GM23338 (cell line): ENCODE results near the gene GRB14. TPM values are rescaled to one million over a fixed set of nuclear protein-coding genes. Genes with fewer than 3 reads are reported as not detected.
"Not testable (repeated sequence)": the region's sequence is repeated elsewhere in the genome, so short reads cannot be mapped to it uniquely, and the experiment has no call there.

Source experiments
- ATAC-seq: fragments of 200-7000 bp; cut with Tn5 transposase; 3 replicates; pipeline ENCODE4 v1.9.1; 2020
- DNase-seq: peaks from one replicate; pipeline ENCODE4 v3.0.0-alpha.2; 2015; ENCODE audit warnings: low spot score
- H2AFZ ChIP-seq: fragments of 200-600 bp; sonication (generic); 2 replicates; pipeline ENCODE4 v1.8.0; 2016; ENCODE audit warnings: antibody characterized with exemption, mild to moderate bottlenecking, moderate library complexity
- H3F3A ChIP-seq: fragments of 200-600 bp; sonication (generic); replicated peaks from 2 replicates; pipeline ENCODE4 v1.8.0; 2017; ENCODE audit warnings: antibody characterized with exemption, mixed run types, low read depth
- H3K27ac ChIP-seq: fragments of 200-600 bp; sonication (generic); 2 replicates; pipeline ENCODE4 v1.6.1; 2016; ENCODE audit warnings: low read depth
- H3K27me3 ChIP-seq: fragments of 200-600 bp; sonication (generic); 2 replicates; pipeline ENCODE4 v1.8.0; 2016; ENCODE audit warnings: mild to moderate bottlenecking, mixed run types, moderate library complexity; ENCODE audit not compliant: insufficient read depth
- H3K36me3 ChIP-seq: fragments of 200-600 bp; sonication (generic); 2 replicates; pipeline ENCODE4 v1.8.0; 2016; ENCODE audit warnings: mild to moderate bottlenecking; ENCODE audit not compliant: insufficient read depth
- H3K4me1 ChIP-seq: fragments of 200-600 bp; sonication (generic); 2 replicates; pipeline ENCODE4 v1.8.0; 2016; ENCODE audit warnings: mild to moderate bottlenecking, moderate library complexity; ENCODE audit not compliant: insufficient read depth
- H3K4me2 ChIP-seq: fragments of 200-600 bp; sonication (generic); 2 replicates; pipeline ENCODE4 v1.7.1; 2017; ENCODE audit warnings: mixed run types
- H3K4me3 ChIP-seq: fragments of 200-600 bp; sonication (generic); 2 replicates; pipeline ENCODE4 v1.6.1; 2016; ENCODE audit warnings: mixed run types
- H3K79me2 ChIP-seq: fragments of 200-600 bp; sonication (generic); replicated peaks from 2 replicates; pipeline ENCODE4 v1.8.0; 2017; ENCODE audit warnings: mild to moderate bottlenecking; ENCODE audit not compliant: insufficient read depth
- H3K9me2 ChIP-seq: fragments of 200-600 bp; sonication (generic); 2 replicates; pipeline ENCODE4 v1.8.0; 2017; ENCODE audit not compliant: insufficient read depth
- H4K20me1 ChIP-seq: fragments of 200-600 bp; sonication (generic); replicated peaks from 2 replicates; pipeline ENCODE4 v1.8.0; 2017; ENCODE audit warnings: mild to moderate bottlenecking; ENCODE audit not compliant: insufficient read depth
- H3K27ac Mint-ChIP-seq: 2 replicates; pipeline ENCODE4 v1.8.0; 2020; ENCODE audit warnings: inconsistent platforms, mild to moderate bottlenecking, moderate library complexity, mixed read lengths
- H3K27me3 Mint-ChIP-seq: 3 replicates; pipeline ENCODE4 v1.8.0; 2022; ENCODE audit warnings: low read depth, mild to moderate bottlenecking, moderate library complexity, mixed read lengths, inconsistent platforms; ENCODE audit not compliant: insufficient read depth, poor library complexity
- H3K36me3 Mint-ChIP-seq: 3 replicates; pipeline ENCODE4 v1.8.0; 2021; ENCODE audit warnings: low read depth, mild to moderate bottlenecking, inconsistent platforms, moderate library complexity, mixed read lengths
- H3K4me1 Mint-ChIP-seq: 3 replicates; pipeline ENCODE4 v1.8.0; 2020; ENCODE audit warnings: mild to moderate bottlenecking, inconsistent platforms, mixed read lengths
- H3K4me3 Mint-ChIP-seq: 3 replicates; pipeline ENCODE4 v1.8.0; 2021; ENCODE audit warnings: moderate library complexity, mild to moderate bottlenecking, inconsistent platforms, mixed read lengths
- H3K9me3 Mint-ChIP-seq: 3 replicates; pipeline ENCODE4 v1.8.0; 2020; ENCODE audit warnings: moderate library complexity, mild to moderate bottlenecking, inconsistent platforms, mixed read lengths
- CREB1 ChIP-seq: fragments of 250-450 bp; sonication (Bioruptor Pico); IDR thresholded peaks from 2 replicates; pipeline ENCODE4 v1.5.0; 2020; ENCODE audit warnings: low read depth, mild to moderate bottlenecking, moderate library complexity
- CTCF ChIP-seq, 2 experiments: fragments of 200-600 bp in 1 of 2; sonication (generic) in 1 of 2; conservative IDR thresholded peaks; 2 replicates each; pipeline versions ENCODE4 v1.5.1 to v1.6.1; 2016 to 2017; ENCODE audit warnings: antibody characterized with exemption in 2 of 2, low read depth in 2 of 2, mild to moderate bottlenecking in 2 of 2, moderate library complexity in 1 of 2
- EZH2 ChIP-seq: fragments of 200-600 bp; sonication (generic); IDR thresholded peaks from one replicate; pipeline ENCODE4 v1.8.0; 2017; ENCODE audit warnings: antibody characterized with exemption, mild to moderate bottlenecking, low read depth; ENCODE audit not compliant: unreplicated experiment
- JUNB ChIP-seq: IDR thresholded peaks from one replicate; pipeline ENCODE4 v1.6.1; 2016; ENCODE audit warnings: antibody characterized with exemption; ENCODE audit not compliant: unreplicated experiment
- NANOG ChIP-seq: IDR thresholded peaks from 2 replicates; pipeline ENCODE4 v1.6.1; 2016; ENCODE audit warnings: antibody characterized with exemption, borderline replicate concordance
- POLR2AphosphoS5 ChIP-seq: IDR thresholded peaks from 2 replicates; pipeline ENCODE4 v1.6.1; 2016; ENCODE audit warnings: antibody characterized with exemption, low read depth
- STAT1 ChIP-seq: IDR thresholded peaks from one replicate; pipeline ENCODE4 v1.6.1; 2016; ENCODE audit warnings: antibody characterized with exemption; ENCODE audit not compliant: unreplicated experiment
- ZNF114 ChIP-seq: fragments of 250-450 bp; sonication (Bioruptor Pico); IDR thresholded peaks from 2 replicates; pipeline ENCODE4 v1.5.0; 2020; ENCODE audit warnings: mild to moderate bottlenecking, moderate library complexity
- ZNF331 ChIP-seq: fragments of 250-450 bp; sonication (Bioruptor Pico); IDR thresholded peaks from 2 replicates; pipeline ENCODE4 v1.5.0; 2020; ENCODE audit warnings: low read depth, mild to moderate bottlenecking, moderate library complexity
- polyA plus RNA-seq: library from polyadenylated mRNA; unstranded; fragments of >200 nt; fragmentation: Nextera tagmentation; extraction: Ambion mirVana; gene quantifications from 2 replicates; pipeline ENCODE4 v1.2.1, GENCODE V29; 2016
- total RNA-seq: library from RNA; depleted of rRNA; stranded (reverse); fragments of >200 nt; shearing (Covaris generic); gene quantifications from 2 replicates; pipeline ENCODE4 v1.2.3, GENCODE V29; 2014
- TF ChIP-seq, protein P1 (sequence below): IDR thresholded peaks from one replicate; pipeline ENCODE4 v1.6.1; 2018; ENCODE audit warnings: antibody characterized with exemption; ENCODE audit not compliant: unreplicated experiment

Gene GRB14
- total and polyA plus RNA-seq, 2 experiments from 2014 or later: 16.0 to 28.9 TPM

DNA sequence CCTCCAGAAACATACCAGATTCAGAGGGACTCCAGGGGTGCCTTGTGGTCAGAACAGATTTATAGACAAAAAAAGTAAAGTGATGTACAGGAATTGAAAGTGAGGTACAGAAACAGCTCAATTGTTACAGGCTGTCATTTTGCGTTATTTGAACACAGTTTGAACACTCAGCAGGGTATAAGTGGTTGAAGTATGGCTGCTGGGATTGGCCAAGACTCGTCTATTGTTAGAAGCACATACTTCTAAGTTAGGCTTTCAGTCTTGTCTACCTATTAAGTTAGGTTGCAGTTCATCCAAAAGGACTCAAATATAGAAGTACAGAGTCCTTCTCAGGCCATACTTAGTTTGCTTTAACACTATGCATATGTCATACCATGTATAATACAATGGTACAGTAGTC is 21.0 kb upstream of the GRB14 start:
- Mint-ChIP-seq H3K27ac (no peak overlapping the region), H3K9me3 (no peaks in the 10 kb centered on the region), H3K4me3 (no peak overlapping the region), H3K27me3 (no peaks in the 10 kb centered on the region), H3K4me1 (peaks cover 6% of the 10 kb centered on the region), H3K36me3 (no peaks in the 10 kb centered on the region)
- Histone ChIP-seq H3F3A (no peaks in the 10 kb centered on the region), H2AFZ (no peak overlapping the region), H3K79me2 (no peaks in the 10 kb centered on the region), H3K27me3 (no peaks in the 10 kb centered on the region), H3K36me3 (no peaks in the 10 kb centered on the region), H3K4me2 (no peak overlapping the region), H3K4me3 (no peak overlapping the region), H3K27ac (no peak overlapping the region), H3K4me1 (no peaks in the 10 kb centered on the region), H4K20me1 (no peaks in the 10 kb centered on the region), H3K9me2 (no peaks in the 10 kb centered on the region)
- no peak for ATAC-seq
- no peak for TF ChIP-seq CTCF (conservative IDR thresholded peaks at IDR 0.05; ENCODE audit: low read depth in 2 of 2)
- TF ChIP-seq ZNF331 (CRISPR knock-in tag): no peak
- TF ChIP-seq JUNB: no peak
- no peak for TF ChIP-seq STAT1
- no peak for TF ChIP-seq EZH2
- no peak for TF ChIP-seq CREB1 (CRISPR knock-in tag)
- TF ChIP-seq NANOG: no peak
- TF ChIP-seq, protein P1, sequence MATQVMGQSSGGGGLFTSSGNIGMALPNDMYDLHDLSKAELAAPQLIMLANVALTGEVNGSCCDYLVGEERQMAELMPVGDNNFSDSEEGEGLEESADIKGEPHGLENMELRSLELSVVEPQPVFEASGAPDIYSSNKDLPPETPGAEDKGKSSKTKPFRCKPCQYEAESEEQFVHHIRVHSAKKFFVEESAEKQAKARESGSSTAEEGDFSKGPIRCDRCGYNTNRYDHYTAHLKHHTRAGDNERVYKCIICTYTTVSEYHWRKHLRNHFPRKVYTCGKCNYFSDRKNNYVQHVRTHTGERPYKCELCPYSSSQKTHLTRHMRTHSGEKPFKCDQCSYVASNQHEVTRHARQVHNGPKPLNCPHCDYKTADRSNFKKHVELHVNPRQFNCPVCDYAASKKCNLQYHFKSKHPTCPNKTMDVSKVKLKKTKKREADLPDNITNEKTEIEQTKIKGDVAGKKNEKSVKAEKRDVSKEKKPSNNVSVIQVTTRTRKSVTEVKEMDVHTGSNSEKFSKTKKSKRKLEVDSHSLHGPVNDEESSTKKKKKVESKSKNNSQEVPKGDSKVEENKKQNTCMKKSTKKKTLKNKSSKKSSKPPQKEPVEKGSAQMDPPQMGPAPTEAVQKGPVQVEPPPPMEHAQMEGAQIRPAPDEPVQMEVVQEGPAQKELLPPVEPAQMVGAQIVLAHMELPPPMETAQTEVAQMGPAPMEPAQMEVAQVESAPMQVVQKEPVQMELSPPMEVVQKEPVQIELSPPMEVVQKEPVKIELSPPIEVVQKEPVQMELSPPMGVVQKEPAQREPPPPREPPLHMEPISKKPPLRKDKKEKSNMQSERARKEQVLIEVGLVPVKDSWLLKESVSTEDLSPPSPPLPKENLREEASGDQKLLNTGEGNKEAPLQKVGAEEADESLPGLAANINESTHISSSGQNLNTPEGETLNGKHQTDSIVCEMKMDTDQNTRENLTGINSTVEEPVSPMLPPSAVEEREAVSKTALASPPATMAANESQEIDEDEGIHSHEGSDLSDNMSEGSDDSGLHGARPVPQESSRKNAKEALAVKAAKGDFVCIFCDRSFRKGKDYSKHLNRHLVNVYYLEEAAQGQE: no peak
- TF ChIP-seq POLR2AphosphoS5: no peak
- no peak for TF ChIP-seq ZNF114 (CRISPR knock-in tag)
- no peak for DNase-seq

DNA sequence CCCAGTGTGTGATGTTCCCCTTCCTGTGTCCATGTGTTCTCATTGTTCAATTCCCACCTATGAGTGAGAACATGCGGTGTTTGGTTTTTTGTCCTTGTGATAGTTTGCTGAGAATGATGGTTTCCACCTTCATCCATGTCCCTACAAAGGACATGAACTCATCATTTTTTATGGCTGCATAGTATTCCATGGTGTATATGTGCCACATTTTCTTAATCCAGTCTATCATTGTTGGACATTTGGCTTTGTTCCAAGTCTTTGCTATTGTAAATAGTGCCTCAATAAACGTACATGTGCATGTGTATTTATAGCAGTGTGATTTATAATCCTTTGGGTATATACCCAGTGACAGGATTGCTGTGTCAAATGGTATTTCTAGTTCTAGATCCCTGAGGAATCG is 7.0 kb upstream of the GRB14 start:
- not testable (repeated sequence) for H3K4me2 ChIP-seq, DNase-seq, H3K36me3 ChIP-seq, H4K20me1 ChIP-seq, H3K79me2 ChIP-seq, H3K27ac ChIP-seq, H3K36me3 Mint-ChIP-seq, H3K9me2 ChIP-seq, H3F3A ChIP-seq, H3K27me3 Mint-ChIP-seq, H3K4me3 ChIP-seq, H3K27ac Mint-ChIP-seq, H3K27me3 ChIP-seq, ATAC-seq, H3K4me3 Mint-ChIP-seq, H3K9me3 Mint-ChIP-seq, H2AFZ ChIP-seq
- H3K4me1 Mint-ChIP-seq: peaks cover 12% of the 10 kb centered on the region
- peaks cover 11% of the 10 kb centered on the region; the same call in 1 of the 2 replicates for H3K4me1 ChIP-seq
